Endothelial cell of umbilical vein (primary cell): ENCODE measurements around the gene PSMD3. TPM values are rescaled to one million over a fixed set of nuclear protein-coding genes. Genes with fewer than 3 reads are reported as not detected.

Source experiments
- BruUV-seq: library from RNA; stranded (reverse); fragments of 400-500 nt; replicated peaks from 2 replicates; lab custom pipeline; 2021; lab: Mats Ljungman, UMichigan
- CTCF ChIA-PET: fragments of 300-600, 350-600 bp; sonication (Branson Sonifier 250); formaldehyde crosslinking; loops from one replicate; lab custom pipeline; 2021; ENCODE audit warnings: antibody characterized with exemption, inconsistent platforms; lab: Charles Lee
- POLR2A ChIA-PET: fragments of 300-600, 350-600 bp; sonication (Branson Sonifier 250); formaldehyde crosslinking; loops from one replicate; lab custom pipeline; 2021; ENCODE audit warnings: antibody characterized with exemption, inconsistent platforms; lab: Charles Lee
- DNase-seq: peaks from one replicate; pipeline ENCODE4 v3.0.0-alpha.2; 2011; ENCODE audit warnings: low read depth, low spot score
- FAIRE-seq: peaks from 2 replicates; lab custom pipeline; 2011; peaks lifted over from hg19 to GRCh38; lab: Jason Lieb, UNC
- H2AFZ ChIP-seq: 2 replicates; pipeline ENCODE4 v1.6.0; 2012; ENCODE audit warnings: low read depth, low read length, control low read depth, inconsistent platforms
- H3K27ac ChIP-seq: 2 replicates; pipeline ENCODE4 v1.5.1; 2011; ENCODE audit warnings: low read depth, mild to moderate bottlenecking, control low read depth, low read length, moderate library complexity; ENCODE audit not compliant: insufficient read depth
- H3K27me3 ChIP-seq, 2 experiments: 2 replicates each; pipeline versions ENCODE4 v1.6.0 to v1.6.1; 2011; ENCODE audit warnings: low read length in 2 of 2, mixed read lengths in 1 of 2; ENCODE audit not compliant: control insufficient read depth in 2 of 2, insufficient read depth in 2 of 2
- H3K36me3 ChIP-seq, 2 experiments: 2 replicates in 1 of 2; 3 replicates in 1 of 2; pipeline ENCODE4 v1.5.1; 2011; ENCODE audit warnings: low read length in 2 of 2, mild to moderate bottlenecking in 1 of 2, moderate library complexity in 1 of 2; ENCODE audit not compliant: control insufficient read depth in 2 of 2, insufficient read depth in 2 of 2; ENCODE audit errors: extremely low read depth in 1 of 2
- H3K4me1 ChIP-seq: 3 replicates; pipeline ENCODE4 v1.5.1; 2011; ENCODE audit warnings: mild to moderate bottlenecking, low read length; ENCODE audit not compliant: control insufficient read depth, insufficient read depth; ENCODE audit errors: extremely low read depth
- H3K4me2 ChIP-seq: 2 replicates; pipeline ENCODE4 v1.6.1; 2011; ENCODE audit warnings: low read length, control low read depth, mixed read lengths; ENCODE audit not compliant: insufficient read depth
- H3K4me3 ChIP-seq, 3 experiments: fragments of 200-600 bp in 1 of 3; sonication (generic), shearing (Covaris generic) in 1 of 3; replicated peaks in 1 of 3; 2 replicates each; pipeline ENCODE4 v1.5.1; 2011 to 2016; ENCODE audit warnings: control low read depth in 3 of 3, low read length in 3 of 3, mild to moderate bottlenecking in 2 of 3, inconsistent platforms in 1 of 3, low read depth in 1 of 3, moderate library complexity in 1 of 3; ENCODE audit not compliant: insufficient read depth in 1 of 3
- H3K79me2 ChIP-seq: 2 replicates; pipeline ENCODE4 v1.6.0; 2012; ENCODE audit warnings: low read length, inconsistent platforms; ENCODE audit not compliant: control insufficient read depth, insufficient read depth
- H3K9ac ChIP-seq: replicated peaks from 2 replicates; pipeline ENCODE3; 2011; ENCODE audit warnings: low read length, control low read depth; ENCODE audit not compliant: insufficient read depth; ENCODE audit errors: extremely low read depth
- H3K9me1 ChIP-seq: replicated peaks from 3 replicates; pipeline ENCODE4 v1.6.0; 2011; ENCODE audit warnings: mild to moderate bottlenecking, low read length; ENCODE audit not compliant: control insufficient read depth, insufficient read depth; ENCODE audit errors: extremely low read depth
- H3K9me3 ChIP-seq: replicated peaks from 2 replicates; pipeline ENCODE4 v1.5.1; 2012; ENCODE audit warnings: low read length, inconsistent platforms; ENCODE audit not compliant: control insufficient read depth, insufficient read depth
- H4K20me1 ChIP-seq: replicated peaks from 2 replicates; pipeline ENCODE3; 2011; ENCODE audit warnings: mild to moderate bottlenecking, low read length; ENCODE audit not compliant: control insufficient read depth, insufficient read depth; ENCODE audit errors: extremely low read depth
- EZH2 ChIP-seq: IDR thresholded peaks from 2 replicates; pipeline ENCODE4 v1.6.1; 2012; ENCODE audit warnings: borderline replicate concordance, low read depth, mild to moderate bottlenecking, moderate library complexity, low read length, inconsistent platforms; ENCODE audit not compliant: severe bottlenecking
- FOS ChIP-seq: IDR thresholded peaks from 2 replicates; pipeline ENCODE4 v1.6.1; 2011; ENCODE audit warnings: mild to moderate bottlenecking, low read length, moderate library complexity, borderline replicate concordance; ENCODE audit not compliant: insufficient read depth
- GATA2 ChIP-seq: IDR thresholded peaks from 2 replicates; pipeline ENCODE4 v1.7.0; 2011; ENCODE audit warnings: low read depth, mild to moderate bottlenecking, moderate library complexity, mixed read lengths, low read length; ENCODE audit not compliant: insufficient read length, insufficient read depth
- JUN ChIP-seq: IDR thresholded peaks from 2 replicates; pipeline ENCODE4 v1.6.1; 2011; ENCODE audit warnings: borderline replicate concordance, low read depth; ENCODE audit not compliant: insufficient read length, insufficient read depth
- MYC ChIP-seq: IDR thresholded peaks from one replicate; pipeline ENCODE4 v1.6.1; 2011; ENCODE audit warnings: mild to moderate bottlenecking, low read depth, low read length
- POLR2A ChIP-seq: IDR thresholded peaks from 2 replicates; pipeline ENCODE4 v1.6.1; 2012; ENCODE audit warnings: low read depth, mild to moderate bottlenecking, control low read depth, low read length
- POLR2AphosphoS5 ChIP-seq: IDR thresholded peaks from 2 replicates; pipeline ENCODE4 v1.6.1; 2012; ENCODE audit warnings: low read depth, mild to moderate bottlenecking, control low read depth, low read length, moderate library complexity; ENCODE audit not compliant: insufficient read depth
- dilution Hi-C: fragments of 300-500 bp; cut with MboI; formaldehyde crosslinking; loops from one replicate; pipeline ENCODE4 v1.15.0; 2019; ENCODE audit warnings: low sequenced_read_pairs; ENCODE audit not compliant: extremely low pct_ligation_motif_present
- intact Hi-C: fragments of 100-400 bp; cut with micrococcal nuclease; formaldehyde crosslinking; loops from one replicate; pipeline ENCODE4 v1.10.0; 2022
- polyA plus RNA-seq, 4 experiments: library from polyadenylated mRNA; depleted of rRNA in 3 of 4; stranded (reverse) in 3 of 4; unstranded in 1 of 4; fragments of >200 nt; gene quantifications; 2 replicates each; pipeline versions ENCODE4 v1.2.1 to v1.2.3, GENCODE V29; 2011 to 2012; ENCODE audit warnings: missing spikeins in 1 of 4
- total RNA-seq: library from RNA; stranded (reverse); gene quantifications from 2 replicates; pipeline ENCODE4 v1.2.3, GENCODE V29; 2021
- TF ChIP-seq, protein P1 (sequence below), 2 donors: IDR thresholded peaks; 1 replicate in 1 of 2; 2 replicates in 1 of 2; pipeline ENCODE4 v1.5.1; 2011; ENCODE audit warnings: low read length in 2 of 2, mild to moderate bottlenecking in 2 of 2, moderate library complexity in 2 of 2, control low read depth in 1 of 2, inconsistent platforms in 1 of 2, low read depth in 1 of 2; ENCODE audit not compliant: insufficient read depth in 1 of 2; ENCODE audit errors: extremely low read depth in 1 of 2
- TF ChIP-seq, protein P2 (sequence below): IDR thresholded peaks from 2 replicates; pipeline ENCODE4 v1.6.1; 2011; ENCODE audit not compliant: insufficient read depth, insufficient read length

The PSMD3 gene
- total and polyA plus RNA-seq, 2 donors (not counting 3 experiments of a cell fraction or from before 2014, with no cell fraction given): 120 to 136 TPM

DNA sequence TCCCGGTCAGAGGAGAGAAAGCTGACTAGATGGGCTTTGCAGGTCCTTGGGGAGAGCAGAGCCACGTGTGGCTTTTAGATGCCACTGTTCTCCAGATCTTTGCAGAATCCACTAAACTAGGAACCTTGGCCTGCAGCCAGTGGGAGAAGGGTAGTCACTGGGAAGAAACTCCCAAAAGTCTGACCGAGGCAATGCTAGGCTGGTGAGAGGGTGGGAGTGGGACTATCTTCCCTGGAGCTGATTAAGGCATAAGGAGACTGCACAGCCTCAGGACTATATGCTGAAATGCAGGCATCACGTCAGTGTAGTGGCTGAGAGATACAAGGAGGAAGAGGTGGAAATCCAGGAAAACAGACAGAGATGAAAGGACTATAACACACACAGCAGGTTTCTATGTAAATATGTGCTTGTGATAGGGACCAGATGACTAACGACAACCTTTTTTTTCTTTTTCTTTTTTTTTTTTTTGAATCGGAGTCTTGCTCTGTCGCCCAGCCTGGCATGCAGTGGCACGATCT, 20.0 kb upstream of the PSMD3 start:
- H2AFZ ChIP-seq: no peak overlapping the region
- ChIA-PET CTCF (interaction anchor here (2.0 to 2.5 kb wide), 2 partner anchors 19 to 67 kb away, joined by 13 to 15 read pairs; partner anchors contain the start of gene PSMD3), POLR2A (no interaction called here)
- dilution Hi-C loops: no loop called here
- peaks cover 0 to 4% of the 10 kb centered on the region in 2 experiments for H3K27me3 ChIP-seq
- TF ChIP-seq FOS (no peak), MYC (no peak), POLR2A (no peak), EZH2 (no peak), POLR2AphosphoS5 (no peak), JUN (no peak), GATA2 (no peak)
- TF ChIP-seq, protein P1, sequence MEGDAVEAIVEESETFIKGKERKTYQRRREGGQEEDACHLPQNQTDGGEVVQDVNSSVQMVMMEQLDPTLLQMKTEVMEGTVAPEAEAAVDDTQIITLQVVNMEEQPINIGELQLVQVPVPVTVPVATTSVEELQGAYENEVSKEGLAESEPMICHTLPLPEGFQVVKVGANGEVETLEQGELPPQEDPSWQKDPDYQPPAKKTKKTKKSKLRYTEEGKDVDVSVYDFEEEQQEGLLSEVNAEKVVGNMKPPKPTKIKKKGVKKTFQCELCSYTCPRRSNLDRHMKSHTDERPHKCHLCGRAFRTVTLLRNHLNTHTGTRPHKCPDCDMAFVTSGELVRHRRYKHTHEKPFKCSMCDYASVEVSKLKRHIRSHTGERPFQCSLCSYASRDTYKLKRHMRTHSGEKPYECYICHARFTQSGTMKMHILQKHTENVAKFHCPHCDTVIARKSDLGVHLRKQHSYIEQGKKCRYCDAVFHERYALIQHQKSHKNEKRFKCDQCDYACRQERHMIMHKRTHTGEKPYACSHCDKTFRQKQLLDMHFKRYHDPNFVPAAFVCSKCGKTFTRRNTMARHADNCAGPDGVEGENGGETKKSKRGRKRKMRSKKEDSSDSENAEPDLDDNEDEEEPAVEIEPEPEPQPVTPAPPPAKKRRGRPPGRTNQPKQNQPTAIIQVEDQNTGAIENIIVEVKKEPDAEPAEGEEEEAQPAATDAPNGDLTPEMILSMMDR (IDR thresholded peaks at IDR 0.05; ENCODE audit: extremely low read depth in 1 of 2, insufficient read depth in 1 of 2, low read depth in 1 of 2, low read length in 2 of 2): no peak
- TF ChIP-seq, protein P2, sequence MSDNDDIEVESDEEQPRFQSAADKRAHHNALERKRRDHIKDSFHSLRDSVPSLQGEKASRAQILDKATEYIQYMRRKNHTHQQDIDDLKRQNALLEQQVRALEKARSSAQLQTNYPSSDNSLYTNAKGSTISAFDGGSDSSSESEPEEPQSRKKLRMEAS: no peak
- no peaks in the 10 kb centered on the region for H3K9me1 ChIP-seq
- H3K9ac ChIP-seq: no peak overlapping the region
- H3K79me2 ChIP-seq: no peaks in the 10 kb centered on the region
- DNase-seq: no peak
- H3K27ac ChIP-seq: no peak overlapping the region
- H3K4me1 ChIP-seq: no peaks in the 10 kb centered on the region
- no peak for FAIRE-seq
- H3K9me3 ChIP-seq: no peaks in the 10 kb centered on the region
- H3K4me3 ChIP-seq: no peak overlapping the region
- no peak overlapping the region for H3K4me2 ChIP-seq
- H4K20me1 ChIP-seq: no peaks in the 10 kb centered on the region
- intact Hi-C loops: no loop called here
- H3K36me3 ChIP-seq: no peaks in the 10 kb centered on the region
- BruUV-seq: no TSS peak
